Neural progenitor cell (in vitro differentiated cells): ENCODE measurements around the gene UQCRC2.

Source experiments
- EZH2 ChIP-seq: fragments of 200-600 bp; sonication (generic); IDR thresholded peaks from 2 replicates; pipeline ENCODE4 v1.6.1; 2017; ENCODE audit warnings: antibody characterized with exemption, mild to moderate bottlenecking, moderate library complexity
- EZH2phosphoT487 ChIP-seq: fragments of 200-600 bp; sonication (generic); IDR thresholded peaks from 2 replicates; pipeline ENCODE4 v1.6.1; 2017; ENCODE audit warnings: antibody characterized with exemption
- TF ChIP-seq, protein P1 (sequence below): fragments of 200-600 bp; sonication (generic); IDR thresholded peaks from 2 replicates; pipeline ENCODE4 v1.5.1; 2017; ENCODE audit warnings: antibody characterized with exemption, mild to moderate bottlenecking

DNA sequence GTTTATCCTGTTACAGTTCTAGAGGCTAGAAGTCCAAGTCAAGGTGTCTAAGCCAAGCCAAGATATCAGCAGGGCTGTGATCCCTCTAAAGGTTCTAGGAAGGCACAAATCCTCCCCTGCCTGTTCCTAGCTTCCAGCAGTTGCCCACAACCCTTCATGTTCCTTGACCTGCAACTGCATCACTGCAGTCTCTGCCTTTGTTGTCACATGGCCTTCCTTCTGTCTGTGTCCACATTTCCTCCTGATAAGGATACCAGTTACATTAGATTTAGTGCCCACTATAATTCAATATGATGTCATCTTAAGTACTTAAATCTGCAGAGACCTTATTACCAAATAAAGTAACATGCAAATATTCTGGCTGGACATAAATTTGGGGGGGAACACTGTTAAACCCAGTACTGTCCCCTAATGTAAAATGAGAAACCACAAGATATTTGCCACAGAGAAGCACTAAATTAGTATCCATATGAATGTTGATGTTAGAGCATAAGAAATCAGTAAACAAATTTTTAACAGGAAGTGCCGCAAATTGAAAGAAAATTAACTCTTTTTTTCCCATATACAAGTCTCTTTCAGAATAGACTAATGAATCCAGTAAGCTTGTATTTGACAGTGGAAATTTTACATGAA lies 4.7 kb downstream of the UQCRC2 start:
- TF ChIP-seq, protein P1, sequence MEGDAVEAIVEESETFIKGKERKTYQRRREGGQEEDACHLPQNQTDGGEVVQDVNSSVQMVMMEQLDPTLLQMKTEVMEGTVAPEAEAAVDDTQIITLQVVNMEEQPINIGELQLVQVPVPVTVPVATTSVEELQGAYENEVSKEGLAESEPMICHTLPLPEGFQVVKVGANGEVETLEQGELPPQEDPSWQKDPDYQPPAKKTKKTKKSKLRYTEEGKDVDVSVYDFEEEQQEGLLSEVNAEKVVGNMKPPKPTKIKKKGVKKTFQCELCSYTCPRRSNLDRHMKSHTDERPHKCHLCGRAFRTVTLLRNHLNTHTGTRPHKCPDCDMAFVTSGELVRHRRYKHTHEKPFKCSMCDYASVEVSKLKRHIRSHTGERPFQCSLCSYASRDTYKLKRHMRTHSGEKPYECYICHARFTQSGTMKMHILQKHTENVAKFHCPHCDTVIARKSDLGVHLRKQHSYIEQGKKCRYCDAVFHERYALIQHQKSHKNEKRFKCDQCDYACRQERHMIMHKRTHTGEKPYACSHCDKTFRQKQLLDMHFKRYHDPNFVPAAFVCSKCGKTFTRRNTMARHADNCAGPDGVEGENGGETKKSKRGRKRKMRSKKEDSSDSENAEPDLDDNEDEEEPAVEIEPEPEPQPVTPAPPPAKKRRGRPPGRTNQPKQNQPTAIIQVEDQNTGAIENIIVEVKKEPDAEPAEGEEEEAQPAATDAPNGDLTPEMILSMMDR, result no peak
- TF ChIP-seq EZH2, result no peak
- no peak for TF ChIP-seq EZH2phosphoT487
